ENCODE data around the gene NUP214.

Gene NUP214

DNA sequence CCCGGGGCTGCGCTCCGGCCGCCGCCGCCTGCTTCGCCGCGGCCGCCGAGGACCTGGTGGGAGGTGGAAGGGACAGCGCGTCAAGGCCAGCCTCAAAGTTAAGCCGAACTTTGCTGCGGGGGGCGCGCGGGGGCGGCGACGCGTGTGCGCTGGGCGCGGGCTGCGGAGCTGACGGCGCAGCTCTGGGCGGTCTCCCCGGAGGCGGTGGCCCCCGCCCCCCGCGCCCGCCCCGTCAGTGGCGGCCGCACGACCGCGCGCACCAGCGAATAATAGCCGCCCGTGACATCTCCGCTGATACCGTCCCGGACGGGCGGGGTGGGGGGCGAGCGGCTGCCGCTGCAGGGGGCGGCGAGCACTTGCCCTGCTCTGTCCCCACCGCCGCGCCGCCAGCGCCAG, 151.5 kb downstream of the NUP214 start (continued):
- TF ChIP-seq, protein P1, sequence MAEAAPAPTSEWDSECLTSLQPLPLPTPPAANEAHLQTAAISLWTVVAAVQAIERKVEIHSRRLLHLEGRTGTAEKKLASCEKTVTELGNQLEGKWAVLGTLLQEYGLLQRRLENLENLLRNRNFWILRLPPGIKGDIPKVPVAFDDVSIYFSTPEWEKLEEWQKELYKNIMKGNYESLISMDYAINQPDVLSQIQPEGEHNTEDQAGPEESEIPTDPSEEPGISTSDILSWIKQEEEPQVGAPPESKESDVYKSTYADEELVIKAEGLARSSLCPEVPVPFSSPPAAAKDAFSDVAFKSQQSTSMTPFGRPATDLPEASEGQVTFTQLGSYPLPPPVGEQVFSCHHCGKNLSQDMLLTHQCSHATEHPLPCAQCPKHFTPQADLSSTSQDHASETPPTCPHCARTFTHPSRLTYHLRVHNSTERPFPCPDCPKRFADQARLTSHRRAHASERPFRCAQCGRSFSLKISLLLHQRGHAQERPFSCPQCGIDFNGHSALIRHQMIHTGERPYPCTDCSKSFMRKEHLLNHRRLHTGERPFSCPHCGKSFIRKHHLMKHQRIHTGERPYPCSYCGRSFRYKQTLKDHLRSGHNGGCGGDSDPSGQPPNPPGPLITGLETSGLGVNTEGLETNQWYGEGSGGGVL (tag by site-specific recombination; IDR thresholded peaks at IDR 0.05): no peak
- TF ChIP-seq ZNF354C (tag by site-specific recombination; IDR thresholded peaks at IDR 0.05; ENCODE audit: borderline replicate concordance, low read depth): no peak
- TF ChIP-seq, protein P2, sequence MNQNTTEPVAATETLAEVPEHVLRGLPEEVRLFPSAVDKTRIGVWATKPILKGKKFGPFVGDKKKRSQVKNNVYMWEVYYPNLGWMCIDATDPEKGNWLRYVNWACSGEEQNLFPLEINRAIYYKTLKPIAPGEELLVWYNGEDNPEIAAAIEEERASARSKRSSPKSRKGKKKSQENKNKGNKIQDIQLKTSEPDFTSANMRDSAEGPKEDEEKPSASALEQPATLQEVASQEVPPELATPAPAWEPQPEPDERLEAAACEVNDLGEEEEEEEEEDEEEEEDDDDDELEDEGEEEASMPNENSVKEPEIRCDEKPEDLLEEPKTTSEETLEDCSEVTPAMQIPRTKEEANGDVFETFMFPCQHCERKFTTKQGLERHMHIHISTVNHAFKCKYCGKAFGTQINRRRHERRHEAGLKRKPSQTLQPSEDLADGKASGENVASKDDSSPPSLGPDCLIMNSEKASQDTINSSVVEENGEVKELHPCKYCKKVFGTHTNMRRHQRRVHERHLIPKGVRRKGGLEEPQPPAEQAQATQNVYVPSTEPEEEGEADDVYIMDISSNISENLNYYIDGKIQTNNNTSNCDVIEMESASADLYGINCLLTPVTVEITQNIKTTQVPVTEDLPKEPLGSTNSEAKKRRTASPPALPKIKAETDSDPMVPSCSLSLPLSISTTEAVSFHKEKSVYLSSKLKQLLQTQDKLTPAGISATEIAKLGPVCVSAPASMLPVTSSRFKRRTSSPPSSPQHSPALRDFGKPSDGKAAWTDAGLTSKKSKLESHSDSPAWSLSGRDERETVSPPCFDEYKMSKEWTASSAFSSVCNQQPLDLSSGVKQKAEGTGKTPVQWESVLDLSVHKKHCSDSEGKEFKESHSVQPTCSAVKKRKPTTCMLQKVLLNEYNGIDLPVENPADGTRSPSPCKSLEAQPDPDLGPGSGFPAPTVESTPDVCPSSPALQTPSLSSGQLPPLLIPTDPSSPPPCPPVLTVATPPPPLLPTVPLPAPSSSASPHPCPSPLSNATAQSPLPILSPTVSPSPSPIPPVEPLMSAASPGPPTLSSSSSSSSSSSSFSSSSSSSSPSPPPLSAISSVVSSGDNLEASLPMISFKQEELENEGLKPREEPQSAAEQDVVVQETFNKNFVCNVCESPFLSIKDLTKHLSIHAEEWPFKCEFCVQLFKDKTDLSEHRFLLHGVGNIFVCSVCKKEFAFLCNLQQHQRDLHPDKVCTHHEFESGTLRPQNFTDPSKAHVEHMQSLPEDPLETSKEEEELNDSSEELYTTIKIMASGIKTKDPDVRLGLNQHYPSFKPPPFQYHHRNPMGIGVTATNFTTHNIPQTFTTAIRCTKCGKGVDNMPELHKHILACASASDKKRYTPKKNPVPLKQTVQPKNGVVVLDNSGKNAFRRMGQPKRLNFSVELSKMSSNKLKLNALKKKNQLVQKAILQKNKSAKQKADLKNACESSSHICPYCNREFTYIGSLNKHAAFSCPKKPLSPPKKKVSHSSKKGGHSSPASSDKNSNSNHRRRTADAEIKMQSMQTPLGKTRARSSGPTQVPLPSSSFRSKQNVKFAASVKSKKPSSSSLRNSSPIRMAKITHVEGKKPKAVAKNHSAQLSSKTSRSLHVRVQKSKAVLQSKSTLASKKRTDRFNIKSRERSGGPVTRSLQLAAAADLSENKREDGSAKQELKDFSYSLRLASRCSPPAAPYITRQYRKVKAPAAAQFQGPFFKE (tag by site-specific recombination; IDR thresholded peaks at IDR 0.05; ENCODE audit: borderline replicate concordance): no peak
- TF ChIP-seq ZNF555 (tag by site-specific recombination; conservative IDR thresholded peaks at IDR 0.05): no peak
- no peak for TF ChIP-seq ZNF350 (tag by site-specific recombination; IDR thresholded peaks at IDR 0.05)
- no peak for TF ChIP-seq ZNF221 (tag by site-specific recombination; IDR thresholded peaks at IDR 0.05; ENCODE audit: borderline replicate concordance)
- no peak for TF ChIP-seq REPIN1 (tag by site-specific recombination; IDR thresholded peaks at IDR 0.05; ENCODE audit: low read depth)

DNA sequence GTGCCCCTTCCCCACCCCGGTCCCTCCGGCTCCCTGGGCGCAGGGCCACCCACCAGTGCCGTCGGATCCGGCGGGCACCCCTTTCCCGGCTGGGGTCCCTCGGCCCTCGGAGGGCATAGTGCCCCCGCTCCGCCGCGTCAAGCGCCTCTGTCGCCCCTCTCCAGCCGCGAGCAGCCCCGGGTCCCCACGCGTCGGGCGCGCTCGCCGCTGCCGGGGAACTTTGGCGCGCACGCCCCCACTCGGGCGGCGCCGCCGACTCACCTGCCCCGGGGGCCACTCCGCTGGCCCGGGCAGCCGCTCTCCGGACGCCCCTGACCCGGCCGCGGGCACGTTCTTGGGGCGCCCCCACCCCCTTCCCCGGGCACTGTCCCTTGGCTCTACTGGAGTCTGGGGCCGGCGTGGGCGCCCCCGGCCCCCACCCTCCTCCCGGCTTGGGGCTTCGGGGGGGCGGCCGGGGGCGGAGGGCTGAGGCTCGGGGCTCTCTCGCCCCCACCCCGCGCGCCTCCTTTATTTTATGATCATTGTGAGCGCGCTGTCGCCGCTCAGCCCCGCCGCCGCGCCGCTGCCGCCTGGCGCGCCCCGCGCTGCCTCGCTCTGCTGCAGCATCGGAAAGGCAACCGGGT, 152.0 kb downstream of the NUP214 start:
- POLR2A ChIA-PET: no interaction called here
- TF ChIP-seq ZBTB8A (tag by site-specific recombination; IDR thresholded peaks at IDR 0.05): peak; percentile 30; the same call in 1 of the 2 replicates
- TF ChIP-seq, protein P3, sequence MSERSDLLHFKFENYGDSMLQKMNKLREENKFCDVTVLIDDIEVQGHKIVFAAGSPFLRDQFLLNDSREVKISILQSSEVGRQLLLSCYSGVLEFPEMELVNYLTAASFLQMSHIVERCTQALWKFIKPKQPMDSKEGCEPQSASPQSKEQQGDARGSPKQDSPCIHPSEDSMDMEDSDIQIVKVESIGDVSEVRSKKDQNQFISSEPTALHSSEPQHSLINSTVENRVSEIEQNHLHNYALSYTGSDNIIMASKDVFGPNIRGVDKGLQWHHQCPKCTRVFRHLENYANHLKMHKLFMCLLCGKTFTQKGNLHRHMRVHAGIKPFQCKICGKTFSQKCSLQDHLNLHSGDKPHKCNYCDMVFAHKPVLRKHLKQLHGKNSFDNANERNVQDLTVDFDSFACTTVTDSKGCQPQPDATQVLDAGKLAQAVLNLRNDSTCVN (tag by site-specific recombination; optimal IDR thresholded peaks at IDR 0.05): peak; percentile 28
- TF ChIP-seq ZBTB20 (tag by site-specific recombination; IDR thresholded peaks at IDR 0.05): peak; percentile 17; the same call in 1 of the 2 replicates
- no peak for TF ChIP-seq ZBTB17 (tag by site-specific recombination; IDR thresholded peaks at IDR 0.05)
- TF ChIP-seq ZNF561 (tag by site-specific recombination; IDR thresholded peaks at IDR 0.05; ENCODE audit: borderline replicate concordance): peak; percentile 69; the same call in 1 of the 2 replicates

More for the DNA sequence above, 152.0 kb downstream of the NUP214 start:
- no peaks in the 10 kb centered on the region for H3K4me1 ChIP-seq (ENCODE audit: control insufficient read depth, insufficient read depth, low read length)
- H3K9me3 ChIP-seq (ENCODE audit: control insufficient read depth, insufficient read depth, low read depth, low read length): no peaks in the 10 kb centered on the region
- H3K27ac ChIP-seq (ENCODE audit: extremely low read depth, low read depth, low read length): no peak overlapping the region
- CTCF ChIA-PET: interaction anchor here (0.7 kb wide), 1 partner anchor 31 kb away, joined by 3 read pairs; no protein-coding TSS in a partner anchor
- H3K4me3 ChIP-seq (ENCODE audit: low read depth, low read length): peak overlapping the region; percentile 34
- H3K36me3 ChIP-seq (ENCODE audit: control insufficient read depth in 2 of 2, insufficient read depth in 1 of 2, low read length in 2 of 2): no peaks in the 10 kb centered on the region
